ENCODE results near the gene TIE1. TPM values are rescaled to one million over a fixed set of nuclear protein-coding genes. Genes with fewer than 3 reads are reported as not detected.

Gene TIE1
- total RNA-seq, 1 experiment from 2014 or later, result 1.2 TPM

DNA sequence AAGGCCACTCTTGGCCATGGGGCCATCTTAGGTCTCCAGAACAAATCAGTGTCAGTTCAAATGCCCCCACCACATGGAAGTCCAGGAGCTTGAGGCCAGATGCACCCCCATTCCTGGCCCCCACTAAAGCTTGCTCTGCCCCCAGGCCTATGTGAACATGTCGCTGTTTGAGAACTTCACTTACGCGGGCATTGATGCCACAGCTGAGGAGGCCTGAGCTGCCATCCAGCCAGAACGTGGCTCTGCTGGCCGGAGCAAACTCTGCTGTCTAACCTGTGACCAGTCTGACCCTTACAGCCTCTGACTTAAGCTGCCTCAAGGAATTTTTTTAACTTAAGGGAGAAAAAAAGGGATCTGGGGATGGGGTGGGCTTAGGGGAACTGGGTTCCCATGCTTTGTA lies 21.7 kb downstream of the TIE1 start:
- Histone ChIP-seq H3K23ac (ENCODE audit: insufficient read length, low read depth, low read length) (no peak overlapping the region), H4K20me1 (ENCODE audit: control insufficient read depth, insufficient read depth, insufficient read length) (no peaks in the 10 kb centered on the region)
- H3K9me3 Mint-ChIP-seq, result peaks cover 15 to 19% of the 10 kb centered on the region in 2 experiments

More for the DNA sequence above, 21.7 kb downstream of the TIE1 start:
- Mint-ChIP-seq H3K4me3 (no peak overlapping the region), H3K36me3 (ENCODE audit: insufficient read depth in 1 of 3, low read depth in 3 of 3) (peaks cover 0 to under 1% (median 0%) of the 10 kb centered on the region in 3 experiments; a peak in 3 of 7 replicates), H3K27me3 (ENCODE audit: low read depth) (no peaks in the 10 kb centered on the region; the same call in none of the 2 replicates), H3K27ac (no peak overlapping the region), H3K4me1 (peaks cover 16% of the 10 kb centered on the region in 2 experiments)
- Histone ChIP-seq H3K27me3 (ENCODE audit: insufficient read depth, low read length) (no peaks in the 10 kb centered on the region), H2BK120ac (ENCODE audit: low read depth, low read length, poor library complexity, severe bottlenecking) (no peak overlapping the region), H2BK15ac (ENCODE audit: low read depth, low read length) (no peak overlapping the region; the same call in 1 of the 2 replicates), H4K91ac (ENCODE audit: insufficient read length, low read depth, low read length) (no peak overlapping the region), H3K23me2 (ENCODE audit: insufficient read length, low read depth, low read length, poor library complexity, severe bottlenecking) (no peaks in the 10 kb centered on the region), H3K27ac (ENCODE audit: insufficient read length, low read depth, low read length) (no peak overlapping the region), H2BK5ac (ENCODE audit: insufficient read length, low read length) (no peak overlapping the region), H3K56ac (ENCODE audit: insufficient read length, low read depth, low read length) (no peak overlapping the region), H2BK20ac (ENCODE audit: low read depth, low read length, poor library complexity, severe bottlenecking) (no peak overlapping the region), H3K4ac (ENCODE audit: low read depth, low read length) (no peak overlapping the region), H3K14ac (ENCODE audit: insufficient read depth, low read length) (no peak overlapping the region), H3K79me1 (ENCODE audit: insufficient read depth, low read depth, low read length, poor library complexity, severe bottlenecking) (no peaks in the 10 kb centered on the region), H3K4me1 (ENCODE audit: insufficient read depth, low read length) (no peaks in the 10 kb centered on the region), H2AFZ (ENCODE audit: low read length) (no peak overlapping the region), H3K9me3 (ENCODE audit: control insufficient read depth, low read depth, low read length) (no peaks in the 10 kb centered on the region), H4K8ac (replicated peaks; ENCODE audit: insufficient read length, low read depth, low read length) (no peak overlapping the region), H2AK5ac (ENCODE audit: insufficient read length, low read length) (no peak overlapping the region), H3K79me2 (ENCODE audit: insufficient read depth, low read length) (no peaks in the 10 kb centered on the region), H2BK12ac (ENCODE audit: insufficient read length, low read depth, low read length) (no peak overlapping the region), H3K4me2 (ENCODE audit: insufficient read depth, insufficient read length, low read length) (no peak overlapping the region), H4K5ac (ENCODE audit: insufficient read length, low read depth, low read length) (no peak overlapping the region), H3K9ac (ENCODE audit: extremely low read depth, insufficient read length, low read length) (no peak overlapping the region), H3T11ph (ENCODE audit: low read length) (no peak overlapping the region), H3K18ac (ENCODE audit: insufficient read length, low read depth, low read length) (no peak overlapping the region)
- no peak for DNase-seq
- TF ChIP-seq, protein P1, sequence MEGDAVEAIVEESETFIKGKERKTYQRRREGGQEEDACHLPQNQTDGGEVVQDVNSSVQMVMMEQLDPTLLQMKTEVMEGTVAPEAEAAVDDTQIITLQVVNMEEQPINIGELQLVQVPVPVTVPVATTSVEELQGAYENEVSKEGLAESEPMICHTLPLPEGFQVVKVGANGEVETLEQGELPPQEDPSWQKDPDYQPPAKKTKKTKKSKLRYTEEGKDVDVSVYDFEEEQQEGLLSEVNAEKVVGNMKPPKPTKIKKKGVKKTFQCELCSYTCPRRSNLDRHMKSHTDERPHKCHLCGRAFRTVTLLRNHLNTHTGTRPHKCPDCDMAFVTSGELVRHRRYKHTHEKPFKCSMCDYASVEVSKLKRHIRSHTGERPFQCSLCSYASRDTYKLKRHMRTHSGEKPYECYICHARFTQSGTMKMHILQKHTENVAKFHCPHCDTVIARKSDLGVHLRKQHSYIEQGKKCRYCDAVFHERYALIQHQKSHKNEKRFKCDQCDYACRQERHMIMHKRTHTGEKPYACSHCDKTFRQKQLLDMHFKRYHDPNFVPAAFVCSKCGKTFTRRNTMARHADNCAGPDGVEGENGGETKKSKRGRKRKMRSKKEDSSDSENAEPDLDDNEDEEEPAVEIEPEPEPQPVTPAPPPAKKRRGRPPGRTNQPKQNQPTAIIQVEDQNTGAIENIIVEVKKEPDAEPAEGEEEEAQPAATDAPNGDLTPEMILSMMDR (conservative IDR thresholded peaks at IDR 0.05), result no peak
- no CpG with 5 or more reads among the region's 5 CpGs for WGBS (ENCODE audit: extremely low coverage, insufficient read length, low lambda C conversion rate)
